ENCODE results near the gene CCDC141.

The CCDC141 gene

DNA sequence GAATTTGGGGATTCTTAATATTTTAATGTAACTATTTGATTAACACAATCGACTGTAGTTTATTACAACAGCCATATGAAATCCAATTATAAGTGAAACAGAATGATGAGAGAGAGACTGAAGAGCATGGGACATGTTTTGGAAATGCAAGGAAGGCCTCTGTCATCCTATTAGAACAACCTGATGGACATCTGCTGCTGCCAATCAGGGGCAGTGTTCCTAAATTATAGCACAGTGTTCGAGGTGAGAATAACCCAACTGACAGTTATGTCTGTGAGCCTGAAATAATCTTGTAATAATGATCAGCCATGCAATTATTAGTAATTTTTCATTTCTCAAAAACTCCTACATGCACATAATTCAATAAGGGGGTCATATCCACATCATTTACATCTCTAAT, 73.6 kb downstream of the CCDC141 start:
- DNase-seq (ENCODE audit: low spot score): no peak

GRCh38 chr2:178962805-178963433, 87.0 kb downstream of the CCDC141 start:
- DNase-seq (ENCODE audit: low spot score): no peak

DNA sequence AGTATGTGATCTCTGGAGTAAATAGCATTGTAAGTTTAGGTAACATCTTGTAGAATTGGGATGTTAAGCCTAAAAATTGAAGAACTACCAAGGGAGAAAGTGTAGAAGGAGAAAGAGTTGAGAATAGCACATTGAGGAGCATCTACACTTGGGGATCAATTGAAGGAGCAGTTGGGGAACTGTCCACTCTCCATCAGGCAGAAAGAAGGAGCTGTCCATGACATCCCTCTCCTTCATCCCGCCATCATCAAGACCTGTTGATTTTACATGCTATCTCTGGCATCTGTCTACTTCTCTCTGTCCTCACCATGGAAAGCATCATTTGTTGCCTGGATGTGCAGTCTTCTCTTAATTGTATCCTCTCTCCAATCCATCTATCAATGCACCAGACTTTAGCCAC, 87.8 kb downstream of the CCDC141 start:
- DNase-seq (ENCODE audit: low spot score): no peak

GRCh38 chr2:178954049-178954448, 95.9 kb downstream of the CCDC141 start:
- DNase-seq (ENCODE audit: low spot score): no peak

GRCh38 chr2:178951266-178952006, 98.5 kb downstream of the CCDC141 start:
- DNase-seq (ENCODE audit: low spot score): no peak

GRCh38 chr2:178949584-178949983, 100.4 kb downstream of the CCDC141 start:
- DNase-seq (ENCODE audit: low spot score): no peak

GRCh38 chr2:178949151-178949550, 100.8 kb downstream of the CCDC141 start:
- no peak for DNase-seq (ENCODE audit: low spot score)

- DNase-seq (ENCODE audit: low spot score): no peak
Observed at GRCh38 chr2:178947006-178947405, 102.9 kb downstream of the CCDC141 start.

DNA sequence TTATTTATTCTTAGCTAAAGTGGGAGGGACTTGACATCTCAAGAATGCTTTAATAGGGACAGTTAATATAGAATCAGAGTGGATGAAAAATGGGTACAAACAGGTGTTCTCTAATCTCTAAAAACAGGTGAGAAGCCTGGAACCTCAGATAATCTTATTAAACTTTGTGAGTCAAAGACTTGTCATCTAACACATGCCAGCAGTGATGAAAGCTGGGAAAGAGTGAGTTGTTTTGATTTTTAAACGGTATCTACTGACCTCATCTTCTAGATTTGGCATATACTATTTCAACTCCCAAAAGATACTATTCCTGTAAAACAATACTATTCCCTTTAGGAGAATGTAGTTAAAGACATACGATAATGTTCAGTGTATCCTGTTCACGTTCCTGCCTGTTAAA, 103.4 kb downstream of the CCDC141 start:
- no peak for DNase-seq (ENCODE audit: low spot score)

- no peak for DNase-seq (ENCODE audit: low spot score)
Observed at GRCh38 chr2:178943745-178944144, 106.2 kb downstream of the CCDC141 start.

GRCh38 chr2:178934571-178934970, 115.4 kb downstream of the CCDC141 start:
- DNase-seq (ENCODE audit: low spot score): no peak

GRCh38 chr2:178933493-178933892, 116.4 kb downstream of the CCDC141 start:
- DNase-seq (ENCODE audit: low spot score): no peak

- DNase-seq (ENCODE audit: low spot score): no peak
Observed at GRCh38 chr2:178928077-178928476, 121.9 kb downstream of the CCDC141 start.

DNA sequence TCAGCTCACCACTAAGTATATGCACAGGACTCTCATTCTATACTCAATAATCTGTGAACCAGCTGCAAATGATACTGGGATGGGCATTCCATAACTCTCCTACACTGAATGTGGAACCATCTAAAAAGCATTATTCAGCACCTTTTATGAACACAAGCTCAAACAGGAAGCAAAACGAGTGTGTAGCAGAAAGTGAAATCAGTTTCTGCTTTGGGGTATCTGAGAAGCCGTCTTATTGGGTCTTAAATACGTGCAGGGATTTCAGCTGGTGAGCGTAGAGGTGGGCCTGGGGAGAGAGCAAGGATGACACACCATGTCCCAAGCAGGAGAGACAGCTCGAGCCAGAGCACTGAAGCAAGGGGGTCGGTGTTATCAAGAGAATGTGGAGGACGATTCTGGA, 122.8 kb downstream of the CCDC141 start:
- DNase-seq (ENCODE audit: low spot score): no peak

DNA sequence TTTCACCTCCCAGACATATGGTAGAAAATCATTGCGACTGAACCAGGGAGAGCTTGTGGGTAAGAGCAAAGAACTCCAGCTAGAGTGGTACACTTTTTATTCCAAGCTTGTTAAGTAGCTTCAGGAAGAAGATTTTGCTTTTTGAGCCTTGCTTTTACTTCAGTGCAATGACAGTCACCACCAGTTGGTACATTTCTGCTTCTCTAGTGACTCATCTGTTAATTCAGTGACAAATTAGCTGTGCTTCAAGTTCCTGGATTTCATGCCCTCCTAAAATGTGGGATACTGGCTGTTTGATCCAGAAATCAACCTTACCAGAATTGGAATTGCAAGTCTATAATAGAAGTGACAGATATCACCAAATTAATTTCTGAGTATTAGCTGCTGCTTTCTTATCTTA, 125.1 kb downstream of the CCDC141 start:
- DNase-seq (ENCODE audit: low spot score): no peak

GRCh38 chr2:178923546-178923945, 126.4 kb downstream of the CCDC141 start:
- DNase-seq (ENCODE audit: low spot score): no peak

GRCh38 chr2:178920916-178921513, 128.9 kb downstream of the CCDC141 start:
- no peak for DNase-seq (ENCODE audit: low spot score)

GRCh38 chr2:178917555-178917954, 132.4 kb downstream of the CCDC141 start:
- no peak for DNase-seq (ENCODE audit: low spot score)

- no peak for DNase-seq (ENCODE audit: low spot score)
Observed at GRCh38 chr2:178915423-178916173, 134.3 kb downstream of the CCDC141 start.

DNA sequence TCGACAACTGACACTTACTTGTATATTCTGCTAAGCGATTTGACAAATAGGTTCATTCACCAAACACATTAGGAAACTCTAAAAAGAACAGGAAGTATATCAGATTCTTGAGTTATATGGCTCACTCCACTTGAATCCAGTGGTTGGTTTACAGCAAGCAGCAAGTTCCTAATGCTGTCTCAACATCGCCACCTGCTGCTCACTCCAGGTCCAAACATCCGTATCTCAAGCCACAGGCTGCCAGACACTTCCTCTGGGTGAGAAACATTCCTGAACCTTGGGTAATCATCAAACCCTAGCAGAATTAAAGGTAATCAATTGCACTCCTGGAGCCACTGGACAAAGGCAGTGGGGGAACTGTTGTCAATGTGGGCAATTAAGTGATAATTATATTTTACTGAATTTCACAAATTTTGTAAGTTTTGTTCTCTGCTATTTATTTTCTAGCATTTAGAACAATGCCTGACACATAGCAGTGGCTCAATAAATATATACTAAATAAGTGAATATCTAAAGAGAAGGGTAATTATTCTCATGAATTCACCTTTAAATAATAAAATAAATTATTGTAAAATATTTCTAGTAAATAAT, 135.6 kb downstream of the CCDC141 start:
- DNase-seq (ENCODE audit: low spot score): peak; percentile 55

DNA sequence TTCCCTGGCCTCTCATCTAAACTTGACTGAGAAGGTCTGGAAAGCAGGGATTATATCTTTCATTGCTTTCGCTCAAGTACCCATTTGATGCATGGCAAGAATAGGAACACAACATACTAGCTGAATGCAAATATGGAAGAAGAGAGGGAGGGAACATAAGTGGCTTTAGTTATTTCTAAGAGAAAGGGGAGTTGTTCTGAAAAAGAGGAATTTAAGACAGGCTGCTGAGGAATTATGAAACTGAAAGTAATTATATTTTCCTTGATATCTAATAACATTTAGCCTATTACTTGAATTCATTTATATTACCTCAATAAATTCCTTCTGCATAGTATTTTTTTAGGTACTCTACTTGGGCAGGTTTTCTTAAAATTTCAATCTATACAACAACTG, 136.9 kb downstream of the CCDC141 start:
- no peak for DNase-seq (ENCODE audit: low spot score)

DNA sequence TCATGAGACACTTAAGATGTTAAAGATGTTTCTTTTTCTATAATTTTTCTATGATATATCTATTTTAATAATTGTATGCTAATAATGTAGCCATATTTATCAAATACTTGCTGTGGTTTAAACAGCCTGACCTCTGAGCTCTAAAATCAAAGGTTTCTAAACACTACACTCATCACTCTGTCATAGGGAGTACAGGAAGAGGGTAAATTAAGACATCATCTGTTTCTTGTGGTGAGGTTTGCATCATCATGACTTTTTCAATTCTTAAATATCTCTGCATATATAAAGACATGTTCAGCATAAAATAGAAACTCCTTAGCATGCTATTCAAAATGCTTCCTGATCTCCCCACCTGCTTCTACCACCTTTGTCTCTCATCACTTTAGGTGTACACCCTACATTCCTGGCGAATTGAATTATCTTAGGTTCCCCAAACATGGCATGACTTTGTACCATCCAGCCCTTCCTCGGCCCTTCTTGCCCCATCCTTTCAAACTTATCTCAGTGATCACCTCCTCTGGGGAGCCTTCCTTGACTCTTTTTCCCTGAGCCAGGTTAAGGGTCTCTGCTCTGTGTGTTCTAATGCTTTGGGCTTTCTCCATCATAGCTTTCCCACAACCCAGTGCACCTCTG, 137.4 kb downstream of the CCDC141 start:
- no peak for DNase-seq (ENCODE audit: low spot score)

All from CD4-positive, alpha-beta T cell treated with Interleukin-6 at 100 ng/mL for 8 hours (primary cell).